Fibroblast of lung (primary cell): Measurements from ENCODE around the gene SART3.

ENCODE experiments used
- CTCF ChIP-seq, 2 donors: IDR thresholded peaks in 1 of 2; conservative IDR thresholded peaks in 1 of 2; 1 replicate in 1 of 2; 2 replicates in 1 of 2; pipeline ENCODE4 v1.5.1; 2011 to 2012; ENCODE audit warnings: low read length in 2 of 2, control low read depth in 1 of 2, inconsistent platforms in 1 of 2, low read depth in 1 of 2, mild to moderate bottlenecking in 1 of 2
- EZH2 ChIP-seq: IDR thresholded peaks from 2 replicates; pipeline ENCODE4 v1.5.1; 2012; ENCODE audit warnings: low read length, control low read depth, mild to moderate bottlenecking; ENCODE audit errors: missing control alignments

- TF ChIP-seq CTCF (conservative IDR thresholded peaks at IDR 0.05 in 1 of 2, IDR thresholded peaks at IDR 0.05 in 1 of 2; ENCODE audit: low read depth in 1 of 2, low read length in 2 of 2) (no peak), EZH2 (no peak)
These were observed 34.2 kb upstream of the SART3 start for GRCh38 chr12:108594960-108595710.
